NCI-H82 treated with DMSO at 0.1 percent for 48 hours (cell line): Measurements from ENCODE around the gene LAGE3.

ENCODE experiments used
- DNase-seq: peaks from one replicate; lab custom pipeline; 2025; ENCODE audit not compliant: unreplicated experiment; lab: John Stamatoyannopoulos, UW

The LAGE3 gene, protein sequence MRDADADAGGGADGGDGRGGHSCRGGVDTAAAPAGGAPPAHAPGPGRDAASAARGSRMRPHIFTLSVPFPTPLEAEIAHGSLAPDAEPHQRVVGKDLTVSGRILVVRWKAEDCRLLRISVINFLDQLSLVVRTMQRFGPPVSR

DNA sequence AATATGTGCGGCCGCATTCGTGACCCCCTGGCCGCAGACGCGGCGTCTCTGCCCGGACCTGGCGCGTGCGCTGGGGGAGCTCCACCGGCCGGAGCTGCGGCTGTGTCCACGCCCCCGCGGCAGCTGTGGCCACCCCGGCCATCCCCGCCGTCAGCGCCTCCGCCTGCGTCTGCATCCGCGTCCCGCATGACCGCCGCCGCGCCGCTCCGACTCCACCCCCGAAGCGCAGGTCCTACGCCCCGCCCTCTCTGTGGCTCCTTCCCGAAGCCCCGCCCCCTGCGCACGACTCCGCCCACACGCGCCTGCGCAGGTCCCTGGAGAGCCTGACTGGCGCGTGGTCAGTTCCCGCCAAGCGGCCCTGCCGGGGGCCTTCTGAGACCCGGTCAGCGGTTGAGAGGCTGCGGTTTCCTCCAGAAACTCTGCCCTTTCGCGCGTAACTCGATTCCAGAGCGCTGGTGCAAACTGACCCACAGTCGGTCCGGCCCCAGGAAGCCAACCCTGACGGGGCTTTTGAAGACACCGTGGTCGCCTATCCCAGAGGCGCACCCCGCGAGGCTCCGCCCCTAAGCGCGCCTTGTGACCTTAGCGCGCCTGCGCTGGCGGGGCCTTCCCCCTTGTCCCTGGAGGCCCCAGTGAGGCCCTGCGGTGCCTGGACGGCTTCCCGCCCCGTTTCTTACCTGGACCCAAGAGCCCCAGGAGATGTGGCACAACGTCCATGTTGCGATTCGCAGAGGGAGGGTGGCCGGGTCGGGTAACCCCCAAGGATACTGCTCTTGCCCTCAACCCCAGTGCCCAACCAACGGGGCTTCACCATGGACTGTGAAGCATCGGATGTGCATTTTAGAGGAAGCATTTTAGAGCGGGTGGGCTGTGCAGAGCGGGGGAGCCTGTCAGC is at the start of gene LAGE3:
Gene LAGE3, minus strand, starts transcription at position 554 of the 895 bp plus-strand sequence. Its CDS starts 366 bp downstream, at position 188.
- DNase-seq: peak; percentile 44

DNA sequence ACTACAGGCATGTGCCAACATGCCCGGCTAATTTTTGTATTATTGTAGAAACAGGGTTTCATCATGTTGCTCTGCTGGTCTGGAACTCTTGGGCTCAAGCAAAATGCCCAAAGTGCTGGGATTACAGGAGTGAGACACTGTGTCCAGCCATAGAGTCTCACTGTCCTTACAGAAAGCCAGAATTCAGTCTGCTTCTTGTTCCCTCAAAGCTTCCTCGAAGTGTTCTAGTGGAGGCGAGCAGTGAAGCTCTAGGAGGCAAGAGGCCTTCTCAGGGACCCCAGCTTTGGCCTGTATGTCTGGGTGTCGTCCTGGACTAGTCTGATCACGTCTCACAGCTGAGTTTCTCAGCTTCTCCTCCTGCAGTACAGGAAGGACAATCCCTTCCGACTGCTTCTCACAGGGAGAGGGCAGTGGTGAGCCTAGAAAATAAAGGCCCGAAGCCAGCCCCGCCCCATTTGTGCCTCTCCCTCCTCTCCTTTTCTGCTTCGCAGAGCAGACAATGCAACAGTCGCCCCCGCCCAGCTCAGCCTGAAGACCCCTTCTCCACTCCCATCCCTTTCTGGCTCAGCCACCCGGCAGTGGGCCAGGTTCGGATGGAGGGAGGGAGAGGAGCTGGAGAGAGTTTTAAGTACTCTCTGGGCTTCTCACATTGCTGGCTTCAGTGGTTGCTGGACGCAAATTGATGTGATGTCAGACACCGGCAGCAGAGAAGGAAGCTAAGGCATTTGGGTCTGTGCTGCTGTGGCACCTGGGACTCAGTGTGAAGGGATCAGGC is 48.0 kb upstream of the LAGE3 start:
- peak; percentile 57 for DNase-seq

DNA sequence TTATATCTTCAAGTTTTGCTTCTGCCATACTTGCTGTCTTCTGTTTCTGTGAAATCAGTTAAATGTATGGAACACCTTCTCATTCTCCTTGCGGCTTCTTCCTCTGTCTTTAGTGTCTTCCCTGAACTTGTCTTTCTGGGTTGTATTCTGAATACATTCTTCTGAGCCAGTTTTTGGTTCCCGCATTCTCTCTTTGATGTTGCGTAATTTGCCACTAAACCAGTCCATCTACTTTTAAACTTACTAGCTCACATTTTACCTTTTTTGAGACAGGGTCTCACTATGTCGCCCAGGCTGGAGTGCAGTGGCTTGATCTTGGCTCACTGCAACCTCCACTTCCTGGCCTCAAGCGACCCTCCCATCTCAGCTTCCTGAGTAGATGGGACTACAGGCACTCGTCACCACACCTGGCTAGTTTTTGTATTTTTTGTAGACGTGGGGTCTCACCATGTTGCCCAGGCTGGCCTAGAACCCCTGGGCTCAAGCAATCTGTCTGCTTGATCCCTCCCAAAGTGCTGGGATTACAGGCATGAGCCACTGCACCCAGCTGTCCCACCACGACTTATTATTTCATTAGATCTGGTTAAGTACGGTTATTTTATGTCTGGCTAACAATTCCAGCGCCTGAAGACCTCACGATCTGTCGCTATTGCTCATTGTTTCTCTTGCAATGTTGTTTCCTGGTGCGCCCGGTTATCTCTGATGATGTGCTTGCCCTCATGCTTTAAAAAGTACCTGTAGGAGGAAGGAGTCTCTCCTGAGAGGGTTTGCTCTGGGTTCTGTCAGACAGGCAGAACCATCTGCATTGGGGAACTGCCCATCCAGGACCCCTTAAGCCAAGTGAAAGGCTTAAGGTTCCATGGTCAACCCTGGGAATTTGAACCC is 46.8 kb upstream of the LAGE3 start:
- DNase-seq: no peak

GRCh38 chrX:154519389-154519788 is 40.3 kb upstream of the LAGE3 start:
- no peak for DNase-seq

DNA sequence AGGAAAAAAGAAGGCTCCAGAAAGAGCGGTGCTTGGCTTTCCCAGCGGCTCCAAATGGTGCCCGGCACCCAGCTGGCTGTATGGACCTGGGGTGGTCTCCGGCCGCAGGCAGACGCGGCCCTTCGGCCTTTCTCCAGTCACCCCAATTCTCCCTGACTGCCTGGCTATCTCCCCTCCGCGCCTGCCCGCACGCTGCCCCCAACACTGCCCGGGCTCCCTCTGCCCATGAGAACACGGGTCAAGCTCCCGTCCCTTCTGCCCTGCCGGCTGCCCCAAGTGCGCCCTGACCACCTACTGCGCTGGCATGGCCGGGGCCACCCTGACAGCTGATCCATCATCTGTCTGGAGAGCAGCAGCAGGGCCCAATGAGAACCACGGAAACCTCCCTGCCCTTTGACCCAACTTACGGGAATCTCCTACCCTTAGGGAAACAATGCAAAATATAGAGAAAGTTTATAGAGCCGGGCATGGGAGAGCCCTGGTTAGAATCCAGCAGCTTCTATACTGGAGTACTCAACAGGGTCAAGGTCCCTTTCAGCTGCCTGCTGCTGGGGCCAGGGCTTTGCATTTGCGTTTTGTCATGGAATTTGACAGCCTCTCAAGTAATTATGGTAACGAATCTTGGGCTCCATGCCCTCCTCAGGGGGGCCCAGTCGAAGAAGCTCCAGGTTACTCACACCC is 38.2 kb upstream of the LAGE3 start:
- no peak for DNase-seq

DNA sequence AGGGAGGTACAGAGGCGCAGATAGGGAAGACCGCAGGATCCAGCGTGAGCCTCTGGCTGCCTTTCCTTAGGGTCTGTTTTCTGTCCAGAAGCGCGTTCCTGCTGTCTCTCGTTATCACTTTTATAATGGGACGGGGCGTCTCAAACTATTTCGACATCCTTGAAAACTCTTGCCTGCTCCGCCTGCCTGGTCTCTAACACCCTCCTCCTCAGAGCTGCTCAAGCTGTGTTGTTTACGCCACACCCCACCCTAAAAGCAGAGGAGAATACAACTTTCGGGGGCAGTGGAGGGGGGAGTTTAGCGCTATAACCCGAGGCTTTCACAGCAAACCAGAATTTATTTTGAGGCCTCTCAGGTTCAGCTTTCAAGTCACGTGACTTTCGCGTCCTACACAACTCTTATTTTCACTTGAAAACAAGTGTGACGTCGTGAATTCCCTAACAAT is 37.6 kb upstream of the LAGE3 start:
- no peak for DNase-seq

DNA sequence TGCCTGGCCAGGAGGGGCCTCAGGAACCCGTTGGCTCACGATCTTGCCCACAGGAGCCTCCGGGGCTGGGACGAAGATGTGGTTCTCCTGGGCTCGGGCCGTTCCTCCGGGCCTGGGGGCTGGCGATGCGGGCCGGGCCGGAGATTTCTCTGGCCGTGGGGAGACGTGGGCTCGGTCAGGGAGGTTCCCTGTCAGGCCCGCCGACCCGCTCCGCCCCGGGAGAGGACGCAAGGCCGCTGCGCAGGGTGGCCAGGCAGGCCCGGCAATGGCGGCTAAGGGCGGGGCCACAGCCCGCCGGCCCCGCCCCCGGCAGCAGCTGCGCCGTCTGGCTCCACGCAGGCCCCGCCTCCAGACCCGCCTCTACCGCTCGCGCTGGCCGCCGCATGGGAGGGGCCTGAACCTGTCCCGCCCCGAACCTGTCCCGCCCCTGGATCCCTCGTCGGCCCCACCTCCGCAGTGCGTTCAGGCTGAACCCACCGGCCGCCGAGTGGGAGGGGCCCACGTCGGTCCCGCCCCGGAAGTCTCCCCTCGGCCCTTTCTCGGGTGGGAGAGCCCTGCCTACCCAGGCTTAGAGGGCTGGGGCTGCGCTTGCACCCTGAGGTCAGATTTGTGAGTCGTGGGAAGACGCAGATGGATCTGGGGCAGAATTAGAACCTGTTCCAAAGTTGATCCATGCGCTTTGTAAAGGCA is 37.0 kb upstream of the LAGE3 start, which contains the start of gene FAM3A:
Gene FAM3A, minus strand, starts transcription at position 267 of the 690 bp plus-strand sequence. CDS start 460 bp downstream, outside the sequence.
- DNase-seq: peak; percentile 76

- DNase-seq: no peak
Measured at GRCh38 chrX:154515090-154515965, 36.2 kb upstream of the LAGE3 start.

DNA sequence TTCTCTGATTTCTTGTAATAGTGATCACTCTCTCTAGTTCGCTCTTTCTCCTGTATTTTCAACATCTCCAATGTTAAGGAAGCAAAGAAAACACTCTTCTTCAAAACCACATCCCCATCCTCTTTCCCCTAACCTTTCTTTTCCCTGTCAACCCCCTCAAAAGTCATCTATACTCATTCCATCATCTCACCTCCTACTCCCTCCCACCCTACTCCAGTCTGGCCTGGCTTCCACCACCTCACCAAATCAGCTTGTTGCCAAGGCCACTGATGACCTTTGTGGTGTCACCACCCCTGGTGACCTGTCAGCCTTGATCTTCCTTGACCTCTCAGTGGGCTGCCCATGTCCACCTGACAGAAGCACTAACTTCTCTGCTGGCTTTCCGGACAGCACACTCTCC is 34.6 kb upstream of the LAGE3 start:
- DNase-seq: no peak

- no peak for DNase-seq
Measured at GRCh38 chrX:154512879-154513553, 33.9 kb upstream of the LAGE3 start.

DNA sequence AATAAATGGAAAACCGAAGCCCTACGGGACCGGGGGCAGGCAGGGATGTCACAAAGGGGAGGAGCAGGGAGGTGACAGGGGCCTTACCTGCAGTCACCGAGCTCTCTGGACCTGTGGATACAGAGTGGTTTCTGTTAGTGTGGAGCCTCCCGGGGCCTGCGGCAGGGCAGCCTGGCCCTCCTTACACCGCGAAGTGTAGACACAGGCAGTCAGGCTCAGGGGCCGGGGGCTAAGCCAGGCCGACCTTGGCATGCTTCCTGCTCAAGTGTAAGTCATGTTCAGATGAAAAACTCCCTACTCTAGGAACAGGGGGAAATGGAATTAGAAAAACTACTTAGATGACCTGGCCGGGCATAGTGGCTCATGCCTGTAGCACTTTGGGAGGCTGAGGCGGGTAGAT is 32.7 kb upstream of the LAGE3 start:
- no peak for DNase-seq

DNA sequence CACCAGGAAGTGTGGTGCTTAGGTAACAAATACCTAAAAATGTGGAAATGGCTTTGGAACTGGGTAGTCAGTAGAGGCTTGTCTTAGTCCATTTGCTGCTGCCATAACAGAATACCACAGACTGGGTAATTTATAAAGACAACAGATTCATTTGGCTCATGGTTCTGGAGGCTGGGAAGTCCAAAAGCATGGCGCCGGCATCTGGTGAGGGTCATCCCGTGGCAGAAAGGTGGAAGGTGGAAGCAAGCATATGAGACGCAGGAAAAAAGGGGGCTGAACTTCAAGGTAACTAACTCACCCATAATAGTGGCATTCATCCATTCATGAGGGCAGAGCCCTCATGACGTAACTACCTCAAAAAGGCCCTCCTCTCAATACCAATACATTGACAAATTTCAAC is 30.4 kb upstream of the LAGE3 start:
- DNase-seq: no peak

- no peak for DNase-seq
Measured at GRCh38 chrX:154508384-154508745, 29.3 kb upstream of the LAGE3 start.

DNA sequence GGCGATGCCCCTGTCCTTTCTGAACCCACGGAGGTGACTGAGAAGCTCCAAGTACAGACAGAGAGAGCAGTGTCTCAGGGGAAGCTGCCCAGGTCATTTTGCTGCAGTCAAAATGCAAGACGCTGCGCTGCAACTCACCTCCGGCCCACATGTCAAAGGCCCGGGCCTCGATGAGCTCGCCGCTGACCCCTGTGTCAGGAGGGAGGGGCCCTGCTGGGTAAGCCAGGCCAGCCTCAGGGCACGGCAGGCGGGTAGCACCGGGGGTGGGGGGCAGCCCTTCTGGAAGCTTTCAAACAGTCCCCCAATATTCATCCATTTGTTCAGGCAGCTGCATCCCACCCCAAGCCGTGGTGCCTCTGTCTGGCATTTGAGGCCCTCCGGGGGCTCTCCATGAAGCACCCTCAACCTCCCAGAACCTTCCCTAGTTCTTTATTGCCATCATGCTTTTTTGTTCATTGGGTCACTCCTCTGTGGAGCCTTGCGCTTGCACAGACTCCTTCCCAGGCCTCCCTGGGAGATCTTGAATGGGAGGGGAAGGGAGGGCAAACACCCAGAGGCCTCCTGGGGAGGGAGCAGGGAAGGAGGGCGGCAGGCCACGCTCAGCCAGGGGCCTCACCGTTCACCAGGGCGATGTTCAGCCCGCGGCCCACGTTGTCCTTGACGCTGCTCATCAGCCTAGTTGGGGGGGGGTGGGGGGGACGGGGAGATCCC is 28.7 kb upstream of the LAGE3 start:
- no peak for DNase-seq

DNA sequence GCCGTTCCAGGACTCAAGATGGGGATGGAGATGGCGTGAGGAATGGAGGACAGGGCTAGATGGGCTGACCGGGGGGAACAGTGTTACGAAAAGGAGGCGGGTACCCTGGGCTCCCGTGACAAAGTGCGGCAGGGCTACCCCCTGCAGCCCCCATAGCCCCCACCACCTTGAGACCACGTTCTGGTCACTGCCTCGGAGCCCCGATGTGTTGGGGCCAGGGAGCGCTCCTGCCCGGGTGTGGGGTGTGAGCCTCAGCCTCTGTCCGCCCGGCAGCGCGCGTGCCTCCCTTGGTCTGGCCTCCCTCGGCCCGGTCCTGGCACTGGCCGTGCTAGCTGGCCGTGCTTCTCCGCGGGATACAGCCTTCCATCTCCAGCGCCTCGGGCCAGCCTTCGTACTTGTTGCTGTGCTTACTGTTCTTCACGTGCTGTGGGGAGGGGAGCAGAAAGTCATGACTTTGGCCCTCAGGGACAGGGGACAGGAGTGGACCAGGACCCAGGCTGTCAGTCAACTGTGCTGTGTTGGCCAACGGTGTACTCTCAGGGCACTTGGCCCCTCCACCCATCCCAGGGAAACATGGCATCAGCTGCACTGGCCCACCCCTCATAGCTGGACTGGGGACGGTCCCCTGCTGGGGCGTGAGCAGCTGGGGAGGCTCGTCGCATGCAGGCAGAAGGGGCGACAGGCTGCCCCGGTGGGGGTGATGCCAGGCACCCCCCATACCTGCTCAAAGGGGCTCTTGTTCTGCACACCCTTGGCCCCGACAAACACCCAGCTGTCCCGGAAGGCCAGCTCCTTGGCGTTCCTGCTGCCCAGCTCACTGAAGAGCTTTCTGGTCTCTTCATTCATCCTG is 27.6 kb upstream of the LAGE3 start:
- DNase-seq: no peak

- no peak for DNase-seq
Measured at GRCh38 chrX:154505734-154506133, 26.7 kb upstream of the LAGE3 start.
